Osteocyte (in vitro differentiated cells): ENCODE data around the gene ZNRF2. TPM values are rescaled to one million over a fixed set of nuclear protein-coding genes. Genes with fewer than 3 reads are reported as not detected.

Experiments used
- DNase-seq: peaks from one replicate; pipeline ENCODE4 v3.0.0; 2021; ENCODE audit warnings: mixed read lengths; ENCODE audit not compliant: unreplicated experiment; ENCODE audit errors: extremely low spot score
- H3K27ac Mint-ChIP-seq: one replicate; pipeline ENCODE4 v1.8.0; 2021; ENCODE audit warnings: mild to moderate bottlenecking, mixed read lengths; ENCODE audit not compliant: unreplicated experiment
- H3K27me3 Mint-ChIP-seq: one replicate; pipeline ENCODE4 v1.8.0; 2021; ENCODE audit warnings: mixed read lengths; ENCODE audit not compliant: unreplicated experiment
- H3K36me3 Mint-ChIP-seq: one replicate; pipeline ENCODE4 v1.8.0; 2021; ENCODE audit warnings: mixed read lengths; ENCODE audit not compliant: unreplicated experiment
- H3K4me1 Mint-ChIP-seq: one replicate; pipeline ENCODE4 v1.8.0; 2021; ENCODE audit warnings: mixed read lengths; ENCODE audit not compliant: unreplicated experiment
- H3K4me3 Mint-ChIP-seq: one replicate; pipeline ENCODE4 v1.8.0; 2021; ENCODE audit warnings: mild to moderate bottlenecking, moderate library complexity, mixed read lengths; ENCODE audit not compliant: unreplicated experiment
- H3K9me3 Mint-ChIP-seq: one replicate; pipeline ENCODE4 v1.8.0; 2021; ENCODE audit warnings: mixed read lengths; ENCODE audit not compliant: unreplicated experiment
- total RNA-seq: library from RNA; stranded (reverse); gene quantifications from 2 replicates; pipeline ENCODE4 v1.2.1, GENCODE V29; 2021
- TF ChIP-seq, protein P1 (sequence below): fragments of 200-600 bp; sonication (generic); IDR thresholded peaks from 2 replicates; pipeline ENCODE4 v1.5.0; 2021; ENCODE audit warnings: antibody characterized with exemption, mild to moderate bottlenecking, moderate library complexity

The ZNRF2 gene
- total RNA-seq, 1 donor from 2014 or later = 6.8 TPM

GRCh38 chr7:30274641-30275040 is 9.8 kb upstream of the ZNRF2 start:
- Mint-ChIP-seq H3K27me3 (peaks cover 28% of the 10 kb centered on the region), H3K36me3 (no peaks in the 10 kb centered on the region), H3K27ac (no peak overlapping the region), H3K9me3 (no peaks in the 10 kb centered on the region), H3K4me3 (no peak overlapping the region), H3K4me1 (no peaks in the 10 kb centered on the region)
- no peak for DNase-seq
- TF ChIP-seq, protein P1, sequence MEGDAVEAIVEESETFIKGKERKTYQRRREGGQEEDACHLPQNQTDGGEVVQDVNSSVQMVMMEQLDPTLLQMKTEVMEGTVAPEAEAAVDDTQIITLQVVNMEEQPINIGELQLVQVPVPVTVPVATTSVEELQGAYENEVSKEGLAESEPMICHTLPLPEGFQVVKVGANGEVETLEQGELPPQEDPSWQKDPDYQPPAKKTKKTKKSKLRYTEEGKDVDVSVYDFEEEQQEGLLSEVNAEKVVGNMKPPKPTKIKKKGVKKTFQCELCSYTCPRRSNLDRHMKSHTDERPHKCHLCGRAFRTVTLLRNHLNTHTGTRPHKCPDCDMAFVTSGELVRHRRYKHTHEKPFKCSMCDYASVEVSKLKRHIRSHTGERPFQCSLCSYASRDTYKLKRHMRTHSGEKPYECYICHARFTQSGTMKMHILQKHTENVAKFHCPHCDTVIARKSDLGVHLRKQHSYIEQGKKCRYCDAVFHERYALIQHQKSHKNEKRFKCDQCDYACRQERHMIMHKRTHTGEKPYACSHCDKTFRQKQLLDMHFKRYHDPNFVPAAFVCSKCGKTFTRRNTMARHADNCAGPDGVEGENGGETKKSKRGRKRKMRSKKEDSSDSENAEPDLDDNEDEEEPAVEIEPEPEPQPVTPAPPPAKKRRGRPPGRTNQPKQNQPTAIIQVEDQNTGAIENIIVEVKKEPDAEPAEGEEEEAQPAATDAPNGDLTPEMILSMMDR = no peak

DNA sequence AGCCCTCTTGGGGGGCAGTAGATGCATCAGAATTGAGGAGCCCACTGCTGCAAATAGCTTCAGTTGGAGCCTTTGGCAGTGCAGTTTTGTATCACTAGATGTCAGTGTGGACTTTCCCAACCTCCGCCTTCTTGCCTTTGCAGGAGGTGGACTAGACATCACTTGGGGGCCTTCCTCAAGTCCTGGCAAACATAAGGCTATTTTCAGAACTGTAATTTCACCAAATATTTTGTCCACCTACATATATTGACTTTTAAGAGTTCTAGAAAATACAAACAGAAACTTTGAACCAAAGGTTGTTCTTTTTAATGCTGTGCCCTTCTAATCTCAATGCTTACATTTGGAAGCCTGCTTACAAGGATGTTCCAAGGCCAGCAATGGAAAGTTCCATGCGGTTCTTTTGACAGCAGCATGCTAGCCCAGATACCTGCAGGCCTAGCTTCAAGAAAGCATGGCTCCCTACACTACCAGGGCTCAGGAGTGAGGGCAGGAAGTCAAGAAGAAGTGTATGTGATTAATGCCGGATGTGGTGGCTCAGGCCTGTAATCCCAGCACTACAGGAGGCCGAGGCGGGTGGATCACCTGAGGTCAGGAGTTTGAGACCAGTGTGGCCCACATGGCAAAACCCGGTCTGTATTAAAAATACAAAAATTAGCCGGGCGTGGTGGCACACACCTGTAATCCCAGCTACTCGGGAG is 8.0 kb upstream of the ZNRF2 start:
- Mint-ChIP-seq H3K36me3 (no peaks in the 10 kb centered on the region), H3K27ac (no peak overlapping the region), H3K4me1 (no peaks in the 10 kb centered on the region), H3K27me3 (peaks cover 28% of the 10 kb centered on the region), H3K4me3 (no peak overlapping the region), H3K9me3 (no peaks in the 10 kb centered on the region)
- TF ChIP-seq, protein P1 = peak; percentile 85
- DNase-seq = no peak

DNA sequence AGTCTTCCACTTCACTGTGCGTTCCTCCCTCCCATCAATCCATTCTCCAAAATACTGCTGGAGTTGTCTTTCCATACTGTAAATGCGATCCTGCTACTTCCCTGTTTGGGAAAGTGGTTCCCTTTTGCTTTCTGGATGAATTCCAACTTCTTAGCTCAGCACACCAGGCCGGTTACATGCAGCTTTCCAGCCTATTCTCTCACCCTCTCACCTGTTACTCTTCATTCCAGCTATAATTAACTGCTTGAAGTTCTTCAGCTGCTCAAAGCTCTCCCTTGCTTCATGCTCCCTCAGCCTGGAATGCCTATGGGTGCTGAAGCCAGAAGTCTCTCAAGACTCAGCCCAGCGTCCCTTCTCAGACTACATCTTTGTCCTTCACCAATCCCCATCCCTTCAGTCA is 6.0 kb upstream of the ZNRF2 start:
- no peaks in the 10 kb centered on the region for H3K4me1 Mint-ChIP-seq
- no peak overlapping the region for H3K4me3 Mint-ChIP-seq
- H3K9me3 Mint-ChIP-seq = no peaks in the 10 kb centered on the region
- no peaks in the 10 kb centered on the region for H3K36me3 Mint-ChIP-seq
- H3K27me3 Mint-ChIP-seq = peaks cover 26% of the 10 kb centered on the region
- TF ChIP-seq, protein P1 = no peak
- no peak for DNase-seq
- no peak overlapping the region for H3K27ac Mint-ChIP-seq

- Mint-ChIP-seq H3K9me3 (no peaks in the 10 kb centered on the region), H3K36me3 (no peaks in the 10 kb centered on the region), H3K27me3 (peaks cover 20% of the 10 kb centered on the region), H3K27ac (no peak overlapping the region), H3K4me3 (no peak overlapping the region), H3K4me1 (peaks cover 3% of the 10 kb centered on the region)
- no peak for DNase-seq
- TF ChIP-seq, protein P1 = no peak
These were observed 5.3 kb upstream of the ZNRF2 start for GRCh38 chr7:30278849-30279652.

DNA sequence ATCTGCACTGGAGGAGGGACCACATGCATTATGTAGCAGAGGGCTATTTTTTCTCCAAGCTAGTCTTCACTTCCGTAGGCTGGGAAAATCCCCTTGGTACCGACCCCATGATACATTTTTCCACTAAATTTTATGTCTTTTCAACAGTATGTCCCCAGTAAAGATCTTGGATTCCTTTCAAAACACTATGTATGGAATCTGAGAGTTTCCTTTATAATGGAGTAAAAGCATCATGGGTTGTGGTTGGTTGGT is 4.8 kb upstream of the ZNRF2 start:
- Mint-ChIP-seq H3K27ac (no peak overlapping the region), H3K4me1 (peaks cover 3% of the 10 kb centered on the region), H3K27me3 (peaks cover 16% of the 10 kb centered on the region), H3K4me3 (no peak overlapping the region), H3K9me3 (no peaks in the 10 kb centered on the region), H3K36me3 (no peaks in the 10 kb centered on the region)
- TF ChIP-seq, protein P1 = no peak
- no peak for DNase-seq
